GM12892 (cell line): ENCODE results near the gene GP1BB.

Experiments used
- POLR2A ChIP-seq: IDR thresholded peaks from 2 replicates; pipeline ENCODE4 v1.6.1; 2011; ENCODE audit warnings: low read depth, low read length, control low read depth
- POLR2AphosphoS5 ChIP-seq: IDR thresholded peaks from 2 replicates; pipeline ENCODE4 v1.6.1; 2011; ENCODE audit warnings: low read depth, low read length, control low read depth
- TAF1 ChIP-seq: IDR thresholded peaks from 2 replicates; pipeline ENCODE4 v1.6.1; 2011; ENCODE audit warnings: low read depth, mild to moderate bottlenecking, control low read depth, low read length, borderline replicate concordance

DNA sequence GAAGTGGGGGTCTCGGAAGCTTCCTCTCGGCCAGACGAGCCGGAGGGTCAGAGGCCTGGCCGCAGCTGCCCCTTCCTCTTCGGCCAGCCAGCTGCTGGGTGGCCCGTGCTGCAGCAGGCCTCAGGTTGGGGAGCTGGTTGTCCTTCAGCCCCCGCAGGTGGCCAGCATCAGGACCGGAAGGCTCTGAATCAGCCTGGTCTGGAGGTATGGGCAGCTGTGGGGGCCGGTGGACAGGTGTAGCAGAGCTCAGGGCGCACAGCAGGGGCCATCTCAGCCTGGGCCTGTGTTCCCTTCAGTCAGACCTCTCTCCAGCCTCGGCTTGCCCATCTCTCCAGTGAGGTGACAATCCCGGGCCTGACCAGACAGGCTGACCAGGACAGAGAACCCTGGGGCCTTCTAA is 23.4 kb downstream of the GP1BB start:
- TF ChIP-seq POLR2A: no peak
- TF ChIP-seq POLR2AphosphoS5: no peak
- TF ChIP-seq TAF1: no peak
